Ovary (tissue), 9 donors: ENCODE results near the gene CCDC3. TPM values are rescaled to one million over a fixed set of nuclear protein-coding genes. Genes with fewer than 3 reads are reported as not detected.
A peak's percentile ranks its signal among the peaks of the same experiment; 100 is the strongest.

Source experiments
- DNase-seq, 5 donors: peaks; one replicate each; pipeline ENCODE4 v3.0.0-alpha.2; 2019 to 2020
- H3K27ac ChIP-seq, 2 donors: fragments of 200-600 bp; one replicate each; pipeline versions ENCODE4 v1.5.1 to v1.8.0; 2019 to 2022
- H3K27me3 ChIP-seq: fragments of 200-600 bp; one replicate; pipeline ENCODE4 v1.8.0; 2022
- H3K36me3 ChIP-seq: fragments of 200-600 bp; sonication (generic); one replicate; pipeline ENCODE4 v1.5.1; 2019
- H3K4me1 ChIP-seq: one replicate; pipeline ENCODE4 v1.8.1; 2013; ENCODE audit warnings: mild to moderate bottlenecking, moderate library complexity; ENCODE audit not compliant: insufficient read depth
- H3K4me3 ChIP-seq: fragments of 200-600 bp; sonication (generic); one replicate; pipeline ENCODE4 v1.5.1; 2017
- H3K9me3 ChIP-seq, 2 donors: fragments of 200-600 bp in 1 of 2; sonication (generic) in 1 of 2; one replicate each; pipeline versions ENCODE4 v1.5.1 to v1.8.1; 2013 to 2019; ENCODE audit warnings: mild to moderate bottlenecking in 1 of 2, moderate library complexity in 1 of 2
- EP300 ChIP-seq: sonication (generic); formaldehyde crosslinking; IDR thresholded peaks from one replicate; pipeline ENCODE4 v1.6.1; 2017; ENCODE audit warnings: antibody characterized with exemption
- POLR2A ChIP-seq: fragments of 450-650 bp; IDR thresholded peaks from one replicate; pipeline ENCODE4 v1.6.1; 2017; ENCODE audit warnings: antibody characterized with exemption, mild to moderate bottlenecking, moderate library complexity
- WGBS, 3 donors: extraction: QIAGEN DNeasy Blood & Tissue Kit in 1 of 3; methylation state at CpG; one replicate each; pipeline versions ENCODE4 v1.1.5 to v1.1.7; 2013 to 2017; 5-methylcytosine and 5-hydroxymethylcytosine counted together
- intact Hi-C, 4 donors: fragments of 100-400 bp; cut with DNase I; formaldehyde crosslinking; loops; one replicate each; pipeline versions ENCODE4 v1.11.0 to v1.15.1; 2022 to 2023
- polyA plus RNA-seq, 2 donors: library from polyadenylated mRNA; stranded (reverse); fragments of 200-250 nt in 1 of 2; fragments of 350-450 nt in 1 of 2; fragmentation: Illumina TruSeq in 1 of 2; extraction: RNeasy Lipid Tissue Mini Kit (QIAGEN cat#74804) in 1 of 2; gene quantifications; one replicate each; pipeline ENCODE4 v1.2.3, GENCODE V29; 2013 to 2014
- total RNA-seq, 7 donors: library from RNA; depleted of rRNA in 2 of 7; stranded (reverse); fragments of >200 nt in 2 of 7; fragmentation: NEBNext Ultra II Directional in 3 of 7; extraction: Animal tissue kit (Norgen Biotek cat#: 25700) in 3 of 7; gene quantifications; one replicate each; pipeline versions ENCODE4 v1.1.0 to v1.2.4, GENCODE V29; 2016 to 2023
- TF ChIP-seq, protein P1 (sequence below), 3 donors: fragments of 450-650 bp in 2 of 3; fragments of 200-600 bp in 1 of 3; IDR thresholded peaks; one replicate each; pipeline versions ENCODE4 v1.5.1 to v1.8.0; 2016 to 2022; ENCODE audit warnings: antibody characterized with exemption in 3 of 3, mild to moderate bottlenecking in 1 of 3
- donor health status: DM: no; HTN: no; CAD: no; lungs with moderate emphysema.
- donor health status: DM: no; HTN: no; CAD: no.
- donor health status: Bipolar disorder and iron deficiency.
- donor health status: DM: yes; HTN: yes; CAD: no.
- donor health status: DM: no; HTN: no; CAD: no.
- donor health status: DM: yes; HTN: yes; CAD: no.

CCDC3 gene
- total and polyA plus RNA-seq, 9 donors, result 14.3 to 190 (median 53.7) TPM

DNA sequence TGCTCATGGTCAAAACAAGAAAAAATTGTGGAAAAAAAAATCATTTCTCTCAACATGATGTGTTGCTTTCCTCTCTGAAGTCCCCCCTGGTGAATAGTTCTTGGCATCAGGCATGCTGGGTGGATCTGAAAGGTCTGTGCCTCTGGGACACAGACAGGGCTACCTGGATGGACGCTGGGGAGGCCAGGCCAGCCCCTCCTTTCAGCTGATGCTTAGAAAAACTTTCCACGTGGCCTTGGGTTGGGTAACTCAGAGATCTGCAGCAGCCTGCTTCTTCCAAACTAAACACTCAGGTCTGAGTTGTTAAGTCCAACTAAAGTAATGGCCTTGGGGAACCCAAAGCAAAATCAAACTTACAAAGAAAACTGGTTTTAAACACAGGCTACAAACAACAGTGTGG is 113.0 kb downstream of the CCDC3 start:
- Histone ChIP-seq H3K27me3 (no peaks in the 10 kb centered on the region), H3K9me3 (peaks cover 0 to under 1% of the 10 kb centered on the region in 2 donors), H3K36me3 (no peaks in the 10 kb centered on the region), H3K4me3 (no peak overlapping the region), H3K4me1 (peaks cover 12% of the 10 kb centered on the region), H3K27ac (peak overlapping the region in 1 of 2 donors; percentile 67)
- DNase-seq, result peak in 4 of 5 donors; percentile 45 to 54 (median 52)
- intact Hi-C loops, result no loop called here
- TF ChIP-seq, protein P1, sequence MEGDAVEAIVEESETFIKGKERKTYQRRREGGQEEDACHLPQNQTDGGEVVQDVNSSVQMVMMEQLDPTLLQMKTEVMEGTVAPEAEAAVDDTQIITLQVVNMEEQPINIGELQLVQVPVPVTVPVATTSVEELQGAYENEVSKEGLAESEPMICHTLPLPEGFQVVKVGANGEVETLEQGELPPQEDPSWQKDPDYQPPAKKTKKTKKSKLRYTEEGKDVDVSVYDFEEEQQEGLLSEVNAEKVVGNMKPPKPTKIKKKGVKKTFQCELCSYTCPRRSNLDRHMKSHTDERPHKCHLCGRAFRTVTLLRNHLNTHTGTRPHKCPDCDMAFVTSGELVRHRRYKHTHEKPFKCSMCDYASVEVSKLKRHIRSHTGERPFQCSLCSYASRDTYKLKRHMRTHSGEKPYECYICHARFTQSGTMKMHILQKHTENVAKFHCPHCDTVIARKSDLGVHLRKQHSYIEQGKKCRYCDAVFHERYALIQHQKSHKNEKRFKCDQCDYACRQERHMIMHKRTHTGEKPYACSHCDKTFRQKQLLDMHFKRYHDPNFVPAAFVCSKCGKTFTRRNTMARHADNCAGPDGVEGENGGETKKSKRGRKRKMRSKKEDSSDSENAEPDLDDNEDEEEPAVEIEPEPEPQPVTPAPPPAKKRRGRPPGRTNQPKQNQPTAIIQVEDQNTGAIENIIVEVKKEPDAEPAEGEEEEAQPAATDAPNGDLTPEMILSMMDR (IDR thresholded peaks at IDR 0.05), result no peak
- TF ChIP-seq POLR2A, result no peak
- no peak for TF ChIP-seq EP300
- WGBS, 3 donors, result 7 to 11% (median 7%) methylated on average over 2 of the region's 2 CpGs

DNA sequence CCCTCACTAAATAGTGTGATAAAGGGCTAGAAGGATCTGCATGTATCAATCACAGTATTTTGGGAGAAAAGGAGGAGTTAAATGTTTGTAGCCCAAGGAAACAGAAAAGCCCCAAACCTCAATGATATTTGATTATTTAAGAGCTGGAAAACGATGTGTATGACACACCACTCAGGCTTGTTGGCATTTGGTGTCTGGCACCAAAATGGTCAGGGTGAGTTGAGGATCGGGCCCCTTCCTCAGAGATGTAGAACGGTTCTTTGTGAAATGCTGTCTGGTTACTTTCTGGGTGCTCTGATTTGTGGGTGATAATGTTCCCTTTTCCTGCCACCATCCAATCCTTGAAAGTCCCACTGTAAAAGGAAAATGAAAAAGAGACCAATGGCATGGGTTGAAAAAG is 113.7 kb downstream of the CCDC3 start:
- Histone ChIP-seq H3K27me3 (no peaks in the 10 kb centered on the region), H3K9me3 (no peaks in the 10 kb centered on the region), H3K27ac (peak overlapping the region in 1 of 2 donors; percentile 67), H3K36me3 (no peaks in the 10 kb centered on the region), H3K4me3 (no peak overlapping the region), H3K4me1 (peaks cover 12% of the 10 kb centered on the region)
- WGBS, 3 donors, result 55 to 59% (median 58%) methylated on average over 3 of the region's 3 CpGs
- DNase-seq, result no peak
- no peak for TF ChIP-seq POLR2A
- TF ChIP-seq, protein P1 (IDR thresholded peaks at IDR 0.05), result no peak
- TF ChIP-seq EP300, result no peak
- intact Hi-C loops, result no loop called here

DNA sequence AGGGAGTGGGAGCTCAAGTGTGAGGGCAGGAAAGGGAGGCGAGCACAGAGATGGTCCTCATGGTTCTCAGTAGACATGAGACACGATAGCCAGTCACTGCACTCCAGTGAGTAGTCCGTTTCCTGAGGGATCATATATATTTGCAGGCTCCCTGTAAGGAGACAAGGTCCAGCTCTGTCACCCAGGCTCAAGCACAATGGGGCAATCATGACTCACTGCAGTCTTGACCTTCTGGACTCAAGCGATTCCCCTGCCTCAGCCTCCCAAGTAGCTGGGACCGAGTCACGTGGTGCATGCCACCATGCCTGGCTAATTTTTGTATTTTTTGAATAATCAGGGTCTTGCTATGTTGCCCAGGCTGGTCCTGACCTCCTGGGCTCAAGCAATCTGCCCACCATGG is 116.7 kb downstream of the CCDC3 start:
- peaks cover 16% of the 10 kb centered on the region for H3K4me1 ChIP-seq
- no peak overlapping the region for H3K4me3 ChIP-seq
- no peak overlapping the region for H3K27ac ChIP-seq
- H3K9me3 ChIP-seq, result no peaks in the 10 kb centered on the region
- no peaks in the 10 kb centered on the region for H3K36me3 ChIP-seq
- no peaks in the 10 kb centered on the region for H3K27me3 ChIP-seq
- DNase-seq, result no peak
- WGBS, 3 donors, result 83 to 87% (median 86%) methylated on average over 6 of the region's 6 CpGs
- no peak for TF ChIP-seq EP300
- TF ChIP-seq, protein P1 (IDR thresholded peaks at IDR 0.05), result no peak
- intact Hi-C loops, result no loop called here

DNA sequence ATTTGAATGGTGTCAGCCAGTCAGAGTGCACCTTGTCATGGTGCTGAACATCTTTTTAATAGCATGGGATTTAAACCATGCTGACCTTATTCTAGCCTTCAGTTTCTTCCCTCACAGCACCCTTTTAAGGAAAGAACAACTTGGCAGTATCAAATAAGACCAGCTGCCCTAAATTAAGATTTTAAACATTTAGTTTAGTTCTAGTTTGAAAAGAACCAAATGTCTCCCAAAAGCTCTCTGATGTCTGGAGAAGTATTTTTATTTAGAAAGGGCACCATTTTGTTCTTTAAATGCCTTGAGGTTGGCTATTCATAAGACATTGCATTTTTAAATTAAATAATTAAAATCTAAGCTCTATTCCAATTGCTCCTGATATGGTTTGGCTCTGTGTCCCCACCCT is 121.1 kb downstream of the CCDC3 start:
- H3K9me3 ChIP-seq, result no peaks in the 10 kb centered on the region
- intact Hi-C loops, result no loop called here
- no peak for DNase-seq
- H3K27me3 ChIP-seq, result no peaks in the 10 kb centered on the region
- H3K4me3 ChIP-seq, result no peak overlapping the region
- H3K27ac ChIP-seq, result no peak overlapping the region
- no peak for TF ChIP-seq POLR2A
- TF ChIP-seq, protein P1 (IDR thresholded peaks at IDR 0.05), result no peak
- no peak for TF ChIP-seq EP300
- H3K4me1 ChIP-seq, result peaks cover 13% of the 10 kb centered on the region
- H3K36me3 ChIP-seq, result no peaks in the 10 kb centered on the region

DNA sequence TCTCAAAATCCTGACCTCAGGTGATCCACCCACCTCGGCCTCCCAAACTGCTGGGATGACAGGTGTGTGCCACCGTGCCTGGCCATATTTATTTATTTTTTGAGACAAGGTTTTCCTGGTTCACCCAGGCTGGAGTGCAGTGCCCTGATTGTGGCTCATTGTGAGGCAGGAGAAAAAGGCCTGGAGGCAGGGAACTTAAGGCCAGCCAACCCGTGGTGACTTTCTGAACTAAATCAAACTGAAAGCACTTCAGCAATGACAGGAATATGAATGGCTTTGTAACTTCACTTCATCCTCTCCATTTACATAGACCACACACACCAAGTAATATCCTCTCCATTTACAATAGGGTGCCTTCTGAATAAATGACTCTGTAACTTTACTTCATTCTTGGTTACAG is 124.4 kb downstream of the CCDC3 start:
- intact Hi-C loops, result no loop called here
- TF ChIP-seq POLR2A (no peak), EP300 (no peak)
- TF ChIP-seq, protein P1 (IDR thresholded peaks at IDR 0.05), result no peak
- Histone ChIP-seq H3K4me3 (no peak overlapping the region), H3K27ac (no peak overlapping the region), H3K27me3 (no peaks in the 10 kb centered on the region), H3K4me1 (peaks cover 24% of the 10 kb centered on the region), H3K9me3 (no peaks in the 10 kb centered on the region), H3K36me3 (no peaks in the 10 kb centered on the region)
- DNase-seq, result no peak
- 78 to 86% (median 85%) methylated on average over 3 of the region's 3 CpGs for WGBS, 3 donors
